ENCODE results near the gene ITPRIPL2. TPM values are rescaled to one million over a fixed set of nuclear protein-coding genes. Genes with fewer than 3 reads are reported as not detected.

Gene ITPRIPL2
- total and polyA plus RNA-seq, 2 of the 4 experiments (the other 2 are of a cell fraction), result 9.2 to 11.1 TPM

DNA sequence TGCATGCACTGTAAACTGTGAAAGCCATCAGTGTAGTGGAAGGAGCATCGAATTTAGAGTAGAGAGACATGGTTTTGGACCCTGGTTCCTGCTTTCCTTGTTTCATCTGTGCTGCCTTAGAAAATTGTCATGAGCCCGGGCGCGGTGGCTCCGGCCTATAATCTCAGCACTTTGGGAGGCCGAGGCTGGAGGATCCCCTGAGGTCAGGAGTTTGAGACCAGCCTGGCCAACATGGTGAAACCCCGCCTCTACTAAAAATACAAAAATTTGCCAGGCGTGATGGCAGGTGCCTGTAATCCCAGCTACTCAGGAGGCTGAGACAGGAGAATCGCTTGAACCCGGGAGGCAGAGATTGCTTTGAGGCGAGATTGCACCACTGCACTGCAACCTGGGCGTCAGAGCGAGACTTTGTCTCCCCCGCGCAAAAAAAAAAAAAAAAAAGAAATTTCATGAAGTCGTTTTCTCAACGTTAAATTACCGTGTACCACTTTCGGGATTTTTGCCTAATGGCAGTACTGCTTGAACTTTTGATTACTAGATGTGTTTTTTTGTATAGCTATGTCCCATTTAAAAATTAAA, 45.4 kb upstream of the ITPRIPL2 start (continued):
- no peak for TF ChIP-seq USF2 (IDR thresholded peaks at IDR 0.05; ENCODE audit: low read depth, low read length)
- TF ChIP-seq CHD1 (IDR thresholded peaks at IDR 0.05; ENCODE audit: low read depth, low read length), result no peak
- no peak for TF ChIP-seq POLR2A (IDR thresholded peaks at IDR 0.05; ENCODE audit: low read depth, low read length)
- TF ChIP-seq FOS (IDR thresholded peaks at IDR 0.05; ENCODE audit: low read depth, low read length), result no peak
- no peak for TF ChIP-seq BHLHE40 (IDR thresholded peaks at IDR 0.05; ENCODE audit: low read depth, low read length)
- TF ChIP-seq RCOR1 (IDR thresholded peaks at IDR 0.05; ENCODE audit: insufficient replicate concordance, low read length), result no peak
